HG03469 (cell line): ENCODE data around the gene FXYD3.

ENCODE experiments used
- ATAC-seq: cut with Tn5 transposase; IDR thresholded peaks from one replicate; pipeline ENCODE4 v1.9.1; 2021; ENCODE audit warnings: mild to moderate bottlenecking, moderate library complexity, moderate number of reproducible peaks; ENCODE audit not compliant: unreplicated experiment

The FXYD3 gene

DNA sequence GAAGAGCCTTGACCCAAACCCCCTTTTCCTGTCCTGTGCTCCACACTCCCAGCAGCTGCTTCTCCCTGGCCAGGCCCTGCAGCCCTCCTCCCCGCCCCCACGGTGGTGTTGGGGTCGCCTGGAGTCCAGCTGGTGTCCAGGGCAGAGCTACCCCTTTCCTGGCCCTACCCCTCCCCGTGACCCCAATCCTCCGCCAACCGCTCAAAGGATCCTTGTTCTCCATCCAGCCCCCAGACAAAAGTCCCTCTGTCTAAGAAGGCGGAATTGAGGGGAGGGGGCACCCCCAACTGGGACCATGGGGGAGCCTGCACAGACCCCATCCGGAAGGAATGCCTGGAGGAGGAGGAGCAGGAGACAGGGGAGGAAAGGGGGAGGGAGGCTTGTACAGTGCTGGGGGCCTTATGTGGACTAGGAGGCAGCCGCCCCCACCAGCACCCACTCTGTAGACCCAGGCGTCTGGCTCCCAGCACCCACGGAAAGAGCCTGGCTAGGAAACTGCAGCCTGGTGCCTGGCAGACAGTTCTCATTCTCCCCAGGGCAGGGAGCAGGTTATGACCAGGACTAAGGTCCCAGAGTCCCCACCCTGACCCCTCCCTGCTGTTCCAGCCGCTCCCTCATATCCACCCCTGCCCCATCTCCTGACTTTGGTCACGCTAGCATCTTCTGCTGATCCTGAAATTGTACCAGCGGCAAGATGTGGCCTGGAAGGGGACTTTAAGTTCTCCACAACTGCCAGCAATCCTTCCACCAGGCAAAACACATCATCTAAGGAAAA lies at the start of gene FXYD3:
Gene FXYD3 (plus strand): TSS at position 647 of the 775 bp plus-strand sequence. CDS start 3,554 bp downstream, outside the sequence.
- ATAC-seq: no peak

DNA sequence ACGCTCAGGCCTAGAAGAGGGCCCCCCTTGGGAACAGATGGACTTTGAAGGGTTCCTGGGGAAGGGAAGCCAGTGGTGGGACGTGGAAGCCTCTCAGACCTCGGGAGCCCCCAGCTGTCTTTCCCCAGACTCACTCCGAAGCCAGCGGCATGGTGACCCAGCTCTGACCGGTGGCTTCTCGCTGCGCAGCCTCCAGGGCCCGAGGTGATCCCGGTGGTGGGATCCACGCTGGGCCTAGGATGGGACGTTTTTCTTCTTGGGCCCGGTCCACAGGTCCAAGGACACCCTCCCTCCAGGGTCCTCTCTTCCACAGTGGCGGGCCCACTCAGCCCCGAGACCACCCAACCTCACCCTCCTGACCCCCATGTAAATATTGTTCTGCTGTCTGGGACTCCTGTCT lies 49.5 kb upstream of the FXYD3 start:
- no peak for ATAC-seq

DNA sequence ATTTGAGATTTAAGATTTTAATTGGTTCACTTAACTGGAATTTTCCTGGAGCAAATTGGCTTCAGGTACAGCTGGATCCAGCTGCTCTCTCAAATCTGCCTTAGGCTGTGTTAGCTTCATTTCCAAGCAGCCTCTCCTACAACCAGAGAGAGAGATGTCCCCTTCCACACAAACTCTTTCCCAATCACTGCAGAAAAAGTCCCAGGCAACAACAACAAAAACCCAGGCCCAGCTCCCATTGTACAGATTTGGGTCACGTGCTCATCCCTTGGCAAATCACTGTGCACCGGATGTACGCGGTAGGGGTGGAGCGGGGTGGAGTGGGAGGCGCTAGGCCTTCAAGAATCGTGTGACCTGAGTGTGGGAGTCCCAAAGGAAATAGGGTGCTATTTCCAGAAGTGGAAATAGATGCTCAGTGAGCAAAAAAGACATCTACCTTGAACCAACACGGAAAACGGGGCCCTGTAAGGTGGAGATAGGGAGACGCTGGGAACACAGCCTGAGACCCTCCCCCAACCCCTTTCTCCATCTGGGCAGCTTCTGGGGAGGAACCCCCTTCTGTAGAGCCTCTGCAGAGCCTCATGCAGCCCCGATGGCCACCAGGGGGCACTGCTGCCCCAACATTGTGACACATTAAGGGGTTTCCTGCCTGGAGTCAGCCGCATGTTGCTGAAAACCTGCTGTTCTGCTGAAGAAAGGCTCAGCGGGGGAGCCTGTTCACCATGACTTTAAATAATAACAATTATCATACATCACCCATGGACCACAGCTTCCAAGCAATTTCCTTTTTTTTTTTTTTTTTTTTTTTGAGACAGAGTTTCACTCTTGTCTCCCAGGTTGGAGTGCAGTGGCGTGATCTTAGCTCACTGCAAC lies 48.7 kb upstream of the FXYD3 start:
- no peak for ATAC-seq

DNA sequence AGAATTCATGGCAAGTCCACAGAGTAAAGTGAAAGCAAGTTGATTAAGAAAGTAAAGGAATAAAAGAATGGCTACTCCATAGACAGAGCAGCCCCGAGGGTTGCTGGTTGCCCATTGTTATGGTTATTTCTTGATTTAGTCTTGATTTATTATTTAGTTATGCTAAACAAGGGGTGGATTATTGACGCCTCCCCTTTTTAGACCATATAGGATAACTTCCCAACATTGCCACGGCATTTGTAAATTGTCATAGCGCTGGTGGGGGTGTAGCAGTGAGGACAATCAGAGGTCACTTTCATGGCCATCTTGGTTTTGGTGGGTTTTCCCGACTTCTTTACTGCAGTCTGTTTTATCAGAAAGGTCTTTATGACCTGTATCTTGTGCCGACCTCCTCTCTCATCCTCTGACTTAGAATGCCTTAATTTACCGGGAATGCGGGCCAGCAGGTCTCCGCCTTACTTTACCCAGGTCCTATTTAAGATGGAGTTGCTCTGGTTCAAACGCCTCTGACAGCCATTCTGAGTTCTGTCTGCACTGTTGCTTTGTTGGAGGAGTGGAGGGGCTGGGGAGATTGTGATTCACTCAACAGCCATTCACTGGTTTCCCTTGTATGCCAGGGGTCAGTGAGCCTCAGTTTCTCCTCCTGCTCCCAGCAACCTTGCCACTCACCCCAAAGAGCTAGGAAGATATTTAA lies 46.5 kb upstream of the FXYD3 start:
- no peak for ATAC-seq

GRCh38 chr19:35069696-35070095 lies 45.9 kb upstream of the FXYD3 start:
- ATAC-seq: no peak

GRCh38 chr19:35070471-35070870 lies 45.2 kb upstream of the FXYD3 start:
- no peak for ATAC-seq

GRCh38 chr19:35073516-35073915 lies 42.1 kb upstream of the FXYD3 start:
- ATAC-seq: no peak

DNA sequence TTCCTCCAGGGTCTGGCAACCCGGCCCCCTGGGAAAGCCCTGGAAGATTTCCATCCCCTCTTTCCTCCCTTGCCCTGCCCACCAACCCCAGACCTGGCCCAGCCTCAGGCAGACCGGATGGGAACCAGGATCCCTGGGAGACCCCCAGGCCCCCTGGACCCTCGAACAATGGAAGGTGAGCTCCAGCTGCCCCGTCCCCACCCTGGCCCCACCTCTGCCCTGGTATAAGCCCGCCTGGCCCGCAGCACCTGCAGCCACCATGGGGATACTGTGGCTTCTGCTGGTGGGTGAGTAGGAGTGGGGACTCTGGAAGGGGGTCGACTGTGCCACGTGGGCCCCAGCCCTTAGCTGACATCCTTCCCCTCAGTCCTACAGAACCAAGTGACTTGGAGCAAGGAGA lies 41.7 kb upstream of the FXYD3 start:
- ATAC-seq: no peak

- ATAC-seq: no peak
These were observed 41.0 kb upstream of the FXYD3 start for GRCh38 chr19:35074426-35075201.

DNA sequence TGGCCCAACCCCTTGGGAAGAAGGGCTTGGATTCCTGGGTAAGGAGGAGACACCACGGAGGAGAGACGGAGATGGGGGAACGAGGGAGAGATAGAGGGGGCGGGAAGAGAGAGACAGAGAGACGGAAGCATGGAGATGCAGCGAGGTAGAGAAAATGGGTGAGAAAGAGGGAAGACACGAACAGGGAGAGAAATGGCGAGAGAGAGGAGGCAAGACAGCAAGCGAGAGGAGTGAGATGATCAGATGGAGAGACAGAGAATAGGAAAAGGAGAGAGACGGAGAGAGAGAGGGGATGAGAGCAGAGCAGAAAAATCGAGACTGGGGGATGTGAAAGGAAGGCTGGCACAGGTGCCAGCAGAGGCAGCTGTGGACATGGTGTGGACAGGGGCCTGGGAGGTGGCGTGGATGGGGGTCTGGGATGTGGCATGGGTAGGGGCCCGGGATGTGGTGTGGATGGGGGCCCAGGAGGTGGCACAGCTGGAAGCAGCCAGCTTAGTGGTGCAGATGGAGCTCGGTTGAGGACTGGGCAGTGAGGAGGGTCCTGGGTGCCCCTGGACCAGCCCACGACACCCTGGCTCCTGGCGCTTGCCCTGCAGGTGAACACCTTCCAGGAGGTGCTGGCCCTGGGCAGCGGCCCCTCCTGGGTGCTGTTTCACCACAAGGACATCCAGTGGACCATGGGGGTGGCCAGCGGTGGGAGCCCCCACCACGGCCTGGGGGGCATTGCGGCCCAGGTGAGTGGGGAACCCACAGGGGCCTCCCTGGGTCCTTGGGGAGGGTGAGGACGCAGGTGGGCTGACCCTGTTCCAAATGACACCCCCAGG lies 40.2 kb upstream of the FXYD3 start:
- no peak for ATAC-seq

DNA sequence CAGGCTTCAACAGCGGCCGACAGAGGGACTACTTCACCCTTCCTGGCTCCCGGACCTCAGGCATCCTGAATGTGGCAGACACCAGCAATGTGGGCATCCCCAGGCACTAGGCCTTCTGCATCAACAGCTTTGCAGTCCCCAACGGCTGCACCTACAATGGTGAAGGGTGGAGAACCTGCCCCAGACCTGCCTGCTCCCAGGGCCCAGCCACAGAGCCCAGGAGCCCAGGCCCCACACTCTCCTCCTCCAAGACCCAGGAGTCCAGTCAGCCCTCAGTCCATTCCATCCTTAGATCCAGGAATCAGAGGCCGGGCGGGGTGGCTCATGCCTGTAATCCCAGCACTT lies 39.6 kb upstream of the FXYD3 start:
- ATAC-seq: no peak

DNA sequence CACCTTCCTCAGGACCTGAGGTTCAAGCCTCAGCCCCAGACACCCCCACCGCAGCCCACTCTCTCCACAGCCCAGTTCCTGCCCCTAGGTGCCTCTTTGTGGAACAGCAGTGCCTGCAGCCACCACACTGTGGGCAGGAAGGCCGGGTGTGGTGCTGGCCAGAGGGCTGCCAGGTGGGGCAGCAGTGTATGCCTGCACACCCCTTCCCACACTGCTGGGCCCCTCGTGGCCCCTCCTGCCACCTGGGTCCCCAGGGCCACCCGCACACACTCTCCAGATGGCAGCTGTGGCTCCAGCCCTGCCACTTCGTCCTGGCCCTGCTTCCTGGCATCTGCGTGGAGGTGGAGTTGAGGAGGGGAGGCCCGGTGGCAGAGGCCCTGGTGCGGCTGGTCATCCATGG lies 39.0 kb upstream of the FXYD3 start:
- no peak for ATAC-seq

DNA sequence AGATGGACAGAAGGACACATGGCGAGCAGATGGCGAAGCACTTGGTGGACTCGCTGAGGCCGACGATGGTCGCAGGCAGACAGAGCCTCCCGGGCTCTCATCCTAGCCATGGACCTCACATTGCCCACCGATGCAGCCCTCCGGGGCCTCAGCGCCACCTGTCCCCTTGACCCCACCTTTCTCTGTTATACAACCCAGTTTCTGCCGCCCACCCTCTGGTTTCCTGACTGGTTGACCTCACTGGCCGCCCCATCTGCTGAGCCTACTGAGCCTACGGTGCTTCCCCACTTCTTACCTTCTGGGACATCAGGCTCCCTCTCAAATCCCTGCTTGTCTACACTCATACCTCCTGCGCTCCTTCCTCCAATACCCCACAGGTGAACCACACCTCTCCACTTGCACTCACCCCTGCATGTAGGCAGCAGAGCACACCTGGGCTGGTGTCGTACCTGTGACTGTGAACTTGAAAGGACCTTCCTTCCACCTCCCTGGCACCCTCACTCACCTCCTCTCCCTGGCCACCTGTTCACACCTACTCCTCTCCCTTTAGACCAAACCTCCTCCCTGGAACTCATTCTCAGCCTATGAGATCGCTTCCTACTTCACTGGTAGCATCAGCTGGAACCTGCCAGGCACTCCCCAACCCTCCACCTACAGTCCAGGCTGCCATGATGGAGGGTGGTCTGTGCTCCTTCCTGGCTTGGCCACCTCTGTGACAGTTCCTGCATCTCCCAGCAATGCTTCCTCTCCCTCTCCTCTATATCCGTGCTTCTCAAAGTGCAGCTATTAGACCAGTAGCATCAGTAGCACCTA lies 38.0 kb upstream of the FXYD3 start:
- no peak for ATAC-seq

- ATAC-seq: no peak
These were observed 35.8 kb upstream of the FXYD3 start for GRCh38 chr19:35079826-35080225.

DNA sequence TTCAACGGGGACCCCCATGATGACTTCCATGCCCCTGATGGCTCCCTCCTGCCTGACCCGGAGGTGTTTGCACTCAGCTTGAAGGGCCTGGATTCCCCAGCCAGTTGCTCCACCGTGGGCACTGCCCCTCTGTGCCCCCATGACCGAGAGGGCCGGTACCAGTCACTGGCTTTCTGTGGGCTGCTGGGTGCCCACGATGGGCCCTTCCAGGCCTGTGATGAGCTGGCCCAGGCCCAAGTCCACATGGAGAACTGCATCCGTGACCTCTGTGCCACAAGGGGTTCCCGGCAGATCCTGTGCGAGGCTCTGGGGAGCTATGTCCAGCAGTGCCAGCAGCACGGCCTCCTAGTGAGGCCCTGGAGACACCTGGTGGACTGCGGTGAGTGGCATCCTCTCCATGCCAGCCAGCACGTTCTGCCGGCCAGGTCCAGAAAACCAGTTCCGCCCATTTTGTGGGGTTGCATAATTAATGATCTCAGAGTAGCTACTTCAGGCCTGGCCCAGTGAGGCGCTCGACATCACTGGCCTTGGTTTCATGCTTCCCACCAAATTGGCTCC lies 34.9 kb upstream of the FXYD3 start:
- no peak for ATAC-seq

DNA sequence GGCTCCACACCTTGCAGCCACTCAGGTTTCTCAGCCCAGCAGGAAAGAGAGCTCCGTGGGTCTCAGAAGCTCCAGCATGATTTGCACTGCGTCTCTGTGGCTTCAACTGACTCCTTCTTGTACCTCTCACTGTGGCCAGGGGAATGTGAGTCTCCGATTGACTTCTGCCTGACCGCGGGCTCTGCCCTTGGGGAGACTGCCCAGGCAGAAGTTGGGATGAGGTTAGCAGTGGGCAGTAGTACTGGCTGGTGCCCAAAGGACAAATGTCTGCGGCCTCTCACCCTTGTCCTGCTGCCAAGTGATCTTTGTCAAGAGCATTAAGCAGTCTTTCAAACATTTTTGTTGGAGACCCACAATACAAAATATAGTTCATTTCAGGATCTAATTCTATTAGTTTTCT lies 34.4 kb upstream of the FXYD3 start:
- ATAC-seq: no peak

DNA sequence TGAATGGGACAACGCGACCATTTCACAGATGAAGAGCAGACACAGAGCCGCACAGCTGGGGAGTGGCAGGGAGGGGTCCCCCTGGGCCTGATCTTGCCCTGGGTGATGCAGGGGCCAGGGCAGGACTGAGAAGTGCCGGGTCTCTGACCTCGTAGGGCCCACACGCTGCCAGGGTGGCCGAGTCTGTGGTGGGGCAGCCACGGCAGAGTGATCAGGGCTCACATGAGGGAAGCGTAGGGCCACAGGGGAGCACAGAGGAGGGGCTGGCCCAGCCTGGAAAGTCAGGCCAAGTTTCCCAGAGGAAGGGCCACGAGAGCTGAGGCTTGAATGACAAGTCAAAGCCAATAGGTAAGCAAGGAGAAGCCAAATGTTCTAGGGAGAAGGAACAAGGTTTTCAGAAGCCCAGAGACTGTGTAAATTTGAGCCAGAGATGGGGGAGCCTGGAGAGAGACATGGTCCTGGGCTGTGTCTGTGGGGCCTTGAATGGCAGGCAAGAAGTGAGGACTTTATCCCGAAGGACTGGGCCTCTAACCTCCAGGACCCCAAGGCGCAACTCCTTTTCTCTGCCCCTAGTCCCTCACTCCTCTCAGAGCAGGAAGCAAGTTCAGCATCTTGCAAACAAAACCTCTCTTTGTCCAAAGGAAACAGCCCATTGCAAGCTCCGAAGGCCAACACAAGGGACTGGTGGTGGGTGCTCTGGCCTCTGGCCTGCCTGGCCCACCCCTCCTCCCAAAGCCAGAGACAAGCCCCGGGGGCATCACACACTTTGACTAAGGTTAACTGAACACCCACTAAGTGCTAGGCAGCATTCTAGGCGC lies 31.7 kb upstream of the FXYD3 start:
- ATAC-seq: no peak

GRCh38 chr19:35084509-35084762 lies 31.2 kb upstream of the FXYD3 start:
- no peak for ATAC-seq
